SH-SY5Y (cell line): ENCODE data around the gene TRIM44.

Experiments
- GATA2 ChIP-seq: IDR thresholded peaks from 2 replicates; pipeline ENCODE4 v1.6.1; 2011; ENCODE audit warnings: mild to moderate bottlenecking, low read depth, low read length
- GATA3 ChIP-seq: IDR thresholded peaks from 2 replicates; pipeline ENCODE4 v1.6.1; 2011; ENCODE audit warnings: low read depth, mild to moderate bottlenecking, low read length, moderate library complexity

The TRIM44 gene

DNA sequence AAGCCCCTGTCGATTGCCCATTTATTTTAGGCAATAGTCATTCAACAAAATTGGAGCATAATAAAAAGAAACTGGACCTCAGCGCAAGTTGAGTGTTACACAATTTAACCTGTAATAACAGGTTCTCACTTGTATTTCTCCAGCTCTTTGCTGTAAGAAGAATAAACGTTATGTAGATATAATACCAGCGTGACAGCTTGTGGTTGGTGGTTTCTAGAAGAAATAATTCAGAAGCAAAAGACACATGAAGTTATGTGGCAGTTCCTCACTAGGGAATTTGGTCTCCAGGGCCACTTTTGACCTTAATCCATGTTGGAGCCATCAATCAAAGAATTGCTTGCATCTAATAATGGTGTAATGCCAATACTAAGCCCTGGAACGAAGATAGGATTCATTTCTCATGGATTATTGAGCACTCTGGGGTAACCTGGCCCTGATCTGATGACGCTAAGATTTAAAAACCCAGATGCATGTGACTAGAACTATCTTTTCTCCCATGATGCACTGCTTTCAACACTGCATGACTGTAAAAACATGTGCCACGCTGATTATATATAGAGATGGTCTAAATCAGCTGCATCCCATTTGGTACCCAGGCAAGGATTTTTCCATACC, 151.6 kb downstream of the TRIM44 start:
- TF ChIP-seq GATA3, result no peak
- TF ChIP-seq GATA2, result no peak

DNA sequence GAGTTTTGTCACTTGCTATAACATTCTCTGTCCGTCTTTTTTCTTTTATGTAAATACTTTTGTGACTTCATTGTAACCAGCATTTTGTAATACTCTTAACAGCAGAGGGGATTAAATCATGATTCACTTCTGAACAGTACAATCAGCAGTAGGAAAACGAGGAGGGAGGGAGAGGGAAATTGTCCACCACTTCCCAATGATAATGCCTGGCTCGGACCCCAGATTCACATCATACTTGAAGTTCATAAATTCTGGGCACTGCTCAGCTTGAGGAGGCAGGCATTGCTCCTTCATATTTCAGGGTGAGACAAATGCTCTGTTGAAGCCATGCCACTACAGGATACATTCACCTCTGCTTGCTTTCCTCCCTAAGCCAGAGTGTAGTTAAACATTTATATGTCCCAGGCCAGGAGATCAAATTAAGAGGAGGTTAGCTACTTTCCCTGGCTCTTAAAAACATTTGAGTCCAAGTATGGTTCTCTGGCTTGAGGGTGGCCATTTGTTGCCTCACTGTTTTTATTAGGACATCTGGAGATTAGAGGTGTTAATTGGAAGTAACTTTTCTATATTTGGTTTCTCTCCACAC, 152.2 kb downstream of the TRIM44 start:
- no peak for TF ChIP-seq GATA3
- no peak for TF ChIP-seq GATA2

DNA sequence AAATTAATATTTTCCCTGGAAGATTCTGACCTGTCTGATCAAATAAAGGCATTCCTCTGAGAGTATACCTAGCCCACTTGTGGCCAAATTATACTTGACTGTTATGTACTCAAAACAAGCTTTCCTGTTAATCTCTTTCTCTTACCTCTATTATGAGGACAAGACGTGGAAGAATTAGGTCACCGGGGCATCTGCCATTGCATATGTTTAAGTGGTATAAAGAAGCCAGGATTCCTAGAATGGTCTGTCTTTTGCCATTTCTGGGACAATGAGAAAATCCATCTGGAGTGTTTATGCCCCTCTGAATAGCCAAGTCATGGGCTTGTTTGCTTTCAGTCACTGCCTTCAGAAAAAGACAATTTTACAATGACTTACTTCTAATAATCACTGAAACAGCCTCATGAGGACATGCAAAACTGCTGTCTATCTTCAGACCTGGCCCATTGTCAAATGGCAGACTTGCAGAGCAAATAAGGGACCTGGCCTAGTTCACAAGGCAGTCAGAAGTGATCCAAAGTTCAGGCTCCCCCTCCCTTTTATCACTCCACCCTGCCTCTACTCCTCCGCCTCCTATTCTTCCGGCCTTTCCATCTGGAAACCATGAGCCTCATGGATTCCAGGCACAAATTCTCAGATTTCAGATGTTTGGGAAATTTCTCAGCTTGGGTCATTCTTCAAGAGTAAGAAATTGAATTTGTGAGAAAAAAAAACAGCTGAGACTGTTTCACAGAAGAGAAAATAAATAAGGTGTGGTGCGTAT, 153.2 kb downstream of the TRIM44 start:
- TF ChIP-seq GATA3 (no peak), GATA2 (no peak)

DNA sequence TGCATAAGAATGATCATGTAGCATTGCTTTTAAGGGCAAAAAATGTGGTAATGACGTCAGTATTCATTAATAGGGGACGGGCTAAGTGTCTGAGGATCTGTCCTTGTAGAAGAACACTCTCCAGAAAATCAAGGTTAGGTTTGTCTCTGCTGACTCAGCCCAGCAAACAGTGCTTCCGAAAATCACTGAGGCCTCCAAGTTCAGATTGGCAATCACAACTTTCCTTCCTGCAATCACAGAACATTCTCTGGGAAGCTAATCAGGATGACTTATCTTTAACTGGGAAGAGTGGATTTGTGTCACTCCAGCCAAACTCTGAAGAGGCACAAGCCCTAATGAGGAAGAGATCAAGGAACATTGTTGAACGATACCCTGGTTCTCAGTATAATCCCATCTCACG, 158.0 kb downstream of the TRIM44 start:
- no peak for TF ChIP-seq GATA2
- TF ChIP-seq GATA3, result no peak

DNA sequence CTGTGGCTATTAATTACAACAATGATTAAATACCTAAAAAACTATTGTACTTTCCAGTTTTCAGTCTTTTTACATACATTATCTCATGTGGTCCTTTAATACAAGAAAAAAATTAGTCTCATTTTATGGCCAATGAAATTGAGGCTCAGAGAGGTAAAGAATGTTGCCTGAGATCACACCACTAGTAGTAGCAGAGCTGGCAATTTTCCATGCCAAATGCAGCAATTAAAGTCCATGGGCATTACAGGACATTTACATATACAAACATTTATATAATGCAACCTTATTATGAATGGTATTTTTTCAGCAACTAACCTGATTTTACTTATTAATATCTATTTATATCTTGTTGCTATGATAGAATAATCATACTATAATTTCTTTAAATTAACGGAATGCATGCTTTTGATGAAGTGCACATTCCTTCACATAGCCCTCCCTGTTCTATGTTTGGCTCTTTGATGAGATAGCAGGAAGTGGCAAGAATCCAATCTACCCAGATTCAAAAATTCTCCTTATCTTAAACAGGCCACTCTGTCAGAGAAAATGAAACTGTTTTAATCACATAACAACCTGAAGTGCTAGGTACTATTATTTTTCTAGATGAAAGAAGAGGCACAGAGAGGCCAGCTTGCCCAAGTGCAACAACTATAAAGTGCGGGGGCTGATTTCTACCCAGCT, 160.4 kb downstream of the TRIM44 start:
- no peak for TF ChIP-seq GATA3
- no peak for TF ChIP-seq GATA2

DNA sequence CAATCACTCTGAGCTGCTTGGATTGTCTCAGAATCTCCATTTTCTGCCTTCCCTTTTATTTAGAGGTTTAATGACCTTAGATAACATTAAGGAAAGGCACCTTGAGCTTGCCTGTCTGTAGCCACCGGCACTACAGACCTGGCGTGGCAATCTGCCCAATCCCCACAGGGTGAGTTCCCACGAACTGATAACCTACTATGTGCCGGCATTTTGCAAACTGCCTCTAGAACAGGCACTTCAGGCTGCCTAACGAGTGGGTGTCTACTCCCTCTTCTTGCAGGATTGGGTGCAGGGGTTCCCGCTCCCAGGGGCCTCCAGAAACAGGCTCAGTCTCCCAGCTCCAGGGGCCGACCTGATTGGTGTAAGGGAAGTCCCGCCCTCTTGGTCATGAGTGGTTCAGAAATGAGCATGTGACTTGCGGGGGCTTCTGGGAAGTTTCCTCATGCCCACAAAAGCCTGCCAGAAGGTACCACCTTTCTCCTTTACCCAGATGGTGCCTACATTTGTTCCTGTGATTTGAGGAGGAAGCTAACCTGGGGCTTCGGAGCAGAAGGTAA, 161.2 kb downstream of the TRIM44 start:
- TF ChIP-seq GATA3, result no peak
- TF ChIP-seq GATA2, result no peak

DNA sequence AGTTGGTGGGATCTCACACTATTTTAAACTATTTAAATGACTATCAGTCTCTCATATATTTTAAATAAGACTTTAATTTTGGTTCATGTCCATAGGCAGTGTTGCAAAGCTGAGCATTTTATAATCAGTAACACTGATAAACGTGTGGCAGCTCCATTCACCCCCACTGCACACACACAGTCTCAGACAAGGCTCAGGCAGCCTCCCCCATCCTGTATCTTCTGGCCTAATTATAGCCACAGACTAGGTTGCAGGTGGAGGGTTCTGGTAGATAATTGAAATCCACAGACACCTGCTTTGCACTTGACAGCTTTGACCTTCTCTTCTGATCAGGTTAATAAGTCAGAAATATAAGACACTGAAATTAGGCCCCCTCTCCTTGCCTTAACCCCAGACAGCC, 162.8 kb downstream of the TRIM44 start:
- TF ChIP-seq GATA2, result no peak
- TF ChIP-seq GATA3, result no peak

DNA sequence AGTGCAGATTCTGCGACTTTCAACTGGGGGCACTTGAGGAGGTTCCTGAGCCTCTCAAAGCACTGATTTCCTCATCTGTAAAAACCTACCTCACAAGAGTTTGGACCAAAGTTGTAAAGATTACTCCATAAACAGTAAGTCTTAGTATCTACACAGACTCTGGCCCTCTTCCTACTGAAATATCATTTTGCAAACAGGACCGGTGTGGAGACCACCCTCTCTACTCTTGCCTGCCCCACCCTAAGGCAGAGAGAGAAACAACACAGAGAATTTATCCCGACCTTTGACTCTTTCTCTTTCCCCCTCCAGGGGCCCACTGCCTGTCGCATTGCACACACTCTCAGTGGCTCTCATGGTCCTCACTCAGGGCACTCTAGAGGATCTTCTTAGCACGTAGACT, 163.4 kb downstream of the TRIM44 start:
- TF ChIP-seq GATA3 (no peak), GATA2 (no peak)

DNA sequence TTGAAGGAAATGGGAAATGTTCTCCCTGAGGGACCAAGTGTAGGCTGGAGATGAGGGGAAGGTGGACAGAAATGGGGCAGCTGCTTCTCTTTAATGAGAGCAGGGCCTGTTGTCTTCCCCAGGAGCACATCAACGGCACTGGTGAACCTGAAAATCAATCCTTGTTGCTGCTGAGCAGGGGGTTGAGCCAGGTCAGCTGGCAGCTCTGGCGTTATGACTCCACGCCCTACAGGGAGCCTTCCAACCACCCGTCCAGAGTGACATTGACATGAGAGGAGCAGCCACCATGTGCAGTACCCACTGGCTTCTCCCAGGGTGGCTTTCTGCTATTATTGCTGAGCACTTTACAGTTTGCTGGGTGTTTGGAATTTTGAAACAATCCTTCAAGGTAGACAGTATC, 164.4 kb downstream of the TRIM44 start:
- TF ChIP-seq GATA2 (no peak), GATA3 (no peak)

DNA sequence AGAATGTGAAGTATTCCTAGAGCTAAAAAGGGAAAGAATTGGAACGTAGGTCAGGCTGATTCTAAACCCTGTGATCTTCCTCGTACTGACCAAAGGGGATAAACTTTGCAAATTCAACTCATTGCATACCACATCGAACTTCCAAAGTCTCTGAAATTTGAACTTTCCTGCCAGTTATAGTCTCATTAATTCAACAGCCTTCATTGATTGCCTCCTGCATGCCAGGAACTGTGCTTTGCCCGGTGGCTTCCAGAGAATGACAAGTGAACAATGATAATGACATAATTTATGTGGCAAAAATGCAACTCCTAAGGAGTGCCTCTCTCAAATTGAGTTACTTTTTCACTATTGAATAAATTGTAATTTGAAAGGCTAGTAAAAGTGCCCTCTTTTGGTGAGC, 173.6 kb downstream of the TRIM44 start:
- no peak for TF ChIP-seq GATA2
- no peak for TF ChIP-seq GATA3

DNA sequence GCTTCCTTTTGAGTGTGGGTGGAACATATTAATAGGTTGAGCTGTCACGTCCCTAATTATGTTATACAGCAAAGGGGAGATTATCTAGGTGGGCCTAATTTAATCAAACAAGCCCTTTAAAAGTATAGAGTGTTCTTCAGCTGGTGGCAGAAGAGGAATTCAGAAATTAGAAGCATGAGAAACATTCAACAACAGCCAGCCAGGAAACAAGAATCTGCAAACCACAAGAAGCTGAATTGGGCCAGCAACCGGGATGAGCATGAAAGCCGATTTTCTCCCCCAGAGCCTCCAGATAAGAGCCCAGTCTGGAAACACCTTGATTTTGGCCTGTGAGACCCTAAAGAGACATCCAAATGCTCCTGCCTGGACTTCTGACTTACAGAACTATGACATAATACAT, 175.5 kb downstream of the TRIM44 start:
- TF ChIP-seq GATA2, result no peak
- TF ChIP-seq GATA3, result no peak

DNA sequence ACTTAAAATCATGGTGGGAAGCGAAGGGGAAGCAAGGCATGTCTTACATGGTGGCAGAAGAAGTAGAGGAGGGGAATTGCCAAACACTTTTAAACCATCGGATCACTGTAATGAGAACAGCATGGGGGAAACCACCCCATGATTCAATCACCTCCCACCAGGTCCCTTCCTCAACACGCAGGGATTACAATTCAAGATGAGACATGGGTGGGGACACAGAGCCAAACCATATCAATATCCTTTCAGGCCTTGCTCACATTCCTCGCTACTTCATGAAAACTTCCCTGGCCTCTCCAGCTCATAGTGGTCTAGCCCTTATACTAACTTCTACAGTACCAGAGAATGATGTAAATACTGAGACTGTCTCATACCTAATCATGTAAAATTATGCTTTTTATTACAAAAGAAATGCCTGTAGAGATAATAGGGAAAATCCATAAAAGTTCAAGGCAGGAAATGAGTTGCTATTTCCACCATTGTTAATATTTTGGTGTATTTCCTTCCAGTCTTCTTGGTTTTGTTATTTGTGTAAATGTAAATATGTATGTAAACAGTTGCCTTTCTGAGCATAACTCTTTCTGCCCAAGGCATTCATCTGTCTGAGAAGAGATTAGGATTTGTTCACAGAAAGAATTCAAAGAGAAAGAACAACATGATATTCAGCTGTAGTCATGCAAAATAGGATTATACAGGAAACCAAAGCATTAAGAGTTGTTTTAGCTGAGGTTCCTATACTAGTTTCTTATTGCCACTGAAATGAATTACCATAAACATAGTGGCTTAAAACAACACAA, 177.0 kb downstream of the TRIM44 start:
- TF ChIP-seq GATA3 (no peak), GATA2 (no peak)

DNA sequence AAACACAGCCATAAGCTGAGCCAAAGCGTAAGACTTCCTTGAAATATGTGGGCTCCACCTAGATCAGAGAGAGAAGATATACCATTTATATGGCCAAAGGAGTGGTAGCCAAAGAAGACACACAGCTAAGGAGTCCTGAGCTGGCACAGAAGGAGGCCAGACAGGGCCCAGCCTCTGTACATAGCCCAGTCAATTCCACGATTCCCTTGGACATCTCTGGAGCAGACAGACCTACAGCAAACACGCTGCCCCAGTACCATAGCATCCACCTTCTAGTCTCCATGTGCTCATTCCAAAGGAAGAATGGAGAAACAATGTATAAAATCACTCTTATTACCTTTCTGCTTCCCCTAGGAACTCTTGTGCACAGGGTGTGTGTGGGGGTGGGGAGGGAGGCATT, 179.2 kb downstream of the TRIM44 start:
- no peak for TF ChIP-seq GATA2
- no peak for TF ChIP-seq GATA3

DNA sequence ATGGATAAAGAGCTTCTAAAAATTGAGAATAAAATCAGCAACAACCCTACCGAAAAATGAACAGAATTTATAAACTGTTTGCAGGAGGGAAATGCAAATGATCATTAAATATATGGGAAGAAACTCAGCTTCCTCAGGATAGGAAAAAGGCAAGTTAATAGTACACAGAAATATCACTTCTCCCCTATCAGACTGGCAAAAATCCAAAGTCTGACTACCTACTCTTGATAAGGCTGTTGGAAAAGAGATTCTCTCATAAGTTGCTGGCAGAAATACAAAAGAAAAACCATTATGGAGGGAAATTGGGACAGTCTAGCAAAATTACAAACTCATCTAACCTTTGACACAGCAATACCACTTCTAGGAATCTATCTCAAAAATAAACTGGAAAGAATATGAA, 180.4 kb downstream of the TRIM44 start:
- TF ChIP-seq GATA3 (no peak), GATA2 (no peak)

DNA sequence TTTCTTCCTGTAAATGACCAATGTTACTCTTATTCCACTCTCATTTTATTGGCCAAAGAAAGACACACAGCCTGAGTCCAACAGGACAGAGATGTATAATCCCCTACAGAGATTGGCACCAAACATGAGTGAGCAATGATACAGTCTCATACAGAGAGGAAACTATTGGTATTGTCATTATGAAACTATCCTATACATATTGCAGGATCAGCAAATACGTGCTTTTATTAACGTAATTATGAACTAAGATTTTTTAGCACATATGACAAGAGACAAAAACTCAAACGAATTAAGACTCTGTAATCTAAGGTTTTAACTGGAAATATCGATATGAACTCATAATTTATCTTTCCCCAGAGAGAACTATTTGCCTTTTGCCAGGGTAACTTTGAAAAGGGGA, 182.0 kb downstream of the TRIM44 start:
- TF ChIP-seq GATA2 (no peak), GATA3 (no peak)
